HG03469 (cell line): ENCODE results near the gene RANBP1.

Experiments used
- ATAC-seq: cut with Tn5 transposase; IDR thresholded peaks from one replicate; pipeline ENCODE4 v1.9.1; 2021; ENCODE audit warnings: mild to moderate bottlenecking, moderate library complexity, moderate number of reproducible peaks; ENCODE audit not compliant: unreplicated experiment

The RANBP1 gene

GRCh38 chr22:20106849-20107237 lies 9.1 kb upstream of the RANBP1 start:
- ATAC-seq, result no peak

GRCh38 chr22:20107471-20107901 lies 8.4 kb upstream of the RANBP1 start:
- no peak for ATAC-seq

- ATAC-seq, result no peak
These were observed 7.8 kb upstream of the RANBP1 start for GRCh38 chr22:20107951-20108756.

GRCh38 chr22:20108757-20109230 lies 7.1 kb upstream of the RANBP1 start:
- ATAC-seq, result no peak

GRCh38 chr22:20109411-20110358 lies 6.2 kb upstream of the RANBP1 start:
- ATAC-seq, result no peak

- ATAC-seq, result no peak
These were observed 5.4 kb upstream of the RANBP1 start for GRCh38 chr22:20110359-20110985.

GRCh38 chr22:20111045-20111688 lies 4.7 kb upstream of the RANBP1 start:
- no peak for ATAC-seq

GRCh38 chr22:20111689-20112622 lies 3.9 kb upstream of the RANBP1 start:
- ATAC-seq, result no peak

- ATAC-seq, result no peak
These were observed 3.0 kb upstream of the RANBP1 start for GRCh38 chr22:20112623-20113511.

- no peak for ATAC-seq
These were observed 2.2 kb upstream of the RANBP1 start for GRCh38 chr22:20113551-20114310.

- ATAC-seq, result no peak
These were observed 1.1 kb upstream of the RANBP1 start for GRCh38 chr22:20114506-20115475.

GRCh38 chr22:20116376-20116950 lies 559 bp downstream of the RANBP1 start:
- no peak for ATAC-seq

GRCh38 chr22:20116951-20117632 lies 1.2 kb downstream of the RANBP1 start, which contains the start of gene TRMT2A:
TRMT2A (minus strand) TSS chr22:20117226; CDS start chr22:20116906, 320 bp downstream.
- peak; percentile 43 for ATAC-seq

GRCh38 chr22:20117633-20118299 lies 1.9 kb downstream of the RANBP1 start:
- ATAC-seq, result peak; percentile 11
